HG03558 (cell line): ENCODE measurements around the gene MARCHF4.

Experiments
- ATAC-seq: cut with Tn5 transposase; IDR thresholded peaks from one replicate; pipeline ENCODE4 v1.9.1; 2021; ENCODE audit warnings: moderate number of reproducible peaks; ENCODE audit not compliant: unreplicated experiment; ENCODE audit errors: extremely low read depth

Gene MARCHF4

GRCh38 chr2:216371721-216372702 lies at the start of gene MARCHF4:
MARCHF4 (minus strand) TSS chr2:216372483; CDS start chr2:216370260, 2,223 bp downstream.
- no peak for ATAC-seq

GRCh38 chr2:216420367-216421101 lies 48.3 kb upstream of the MARCHF4 start:
- ATAC-seq, result no peak

- ATAC-seq, result no peak
Observed at GRCh38 chr2:216418981-216419380, 46.7 kb upstream of the MARCHF4 start.

GRCh38 chr2:216416571-216417307 lies 44.5 kb upstream of the MARCHF4 start:
- no peak for ATAC-seq

- no peak for ATAC-seq
Observed at GRCh38 chr2:216415541-216415940, 43.3 kb upstream of the MARCHF4 start.

GRCh38 chr2:216414772-216415319 lies 42.6 kb upstream of the MARCHF4 start:
- no peak for ATAC-seq

GRCh38 chr2:216413882-216414281 lies 41.6 kb upstream of the MARCHF4 start:
- ATAC-seq, result no peak

- ATAC-seq, result peak; percentile 82
Observed at GRCh38 chr2:216412022-216412999, 40.0 kb upstream of the MARCHF4 start, which contains the start of gene SMARCAL1. SMARCAL1 (plus strand) TSS chr2:216412484; CDS start chr2:216414705, 2,221 bp downstream.

- ATAC-seq, result no peak
Observed at GRCh38 chr2:216410550-216410949, 38.3 kb upstream of the MARCHF4 start.

GRCh38 chr2:216408426-216409290 lies 36.4 kb upstream of the MARCHF4 start:
- no peak for ATAC-seq

- no peak for ATAC-seq
Observed at GRCh38 chr2:216406826-216407225, 34.5 kb upstream of the MARCHF4 start.

GRCh38 chr2:216405588-216405987 lies 33.3 kb upstream of the MARCHF4 start:
- no peak for ATAC-seq

- ATAC-seq, result no peak
Observed at GRCh38 chr2:216404010-216404618, 31.8 kb upstream of the MARCHF4 start.

GRCh38 chr2:216402751-216403150 lies 30.5 kb upstream of the MARCHF4 start:
- ATAC-seq, result no peak

GRCh38 chr2:216399621-216400020 lies 27.3 kb upstream of the MARCHF4 start:
- no peak for ATAC-seq

- ATAC-seq, result no peak
Observed at GRCh38 chr2:216394881-216395280, 22.6 kb upstream of the MARCHF4 start.

GRCh38 chr2:216392945-216393840 lies 20.9 kb upstream of the MARCHF4 start:
- no peak for ATAC-seq
